Coronary artery (tissue), 2 donors: ENCODE data around the gene SELENOO.

Experiments
- DNase-seq: peaks from one replicate; pipeline ENCODE4 v3.0.0-alpha.2; 2017; ENCODE audit warnings: low spot score
- H3K27ac ChIP-seq, 2 donors: fragments of 200-600 bp; sonication (generic); one replicate each; pipeline ENCODE4 v1.5.1; 2016 to 2019
- H3K4me3 ChIP-seq: fragments of 200-600 bp; sonication (generic); 2 replicates; pipeline ENCODE4 v1.5.1; 2016; ENCODE audit warnings: mild to moderate bottlenecking, moderate library complexity
- TF ChIP-seq, protein P1 (sequence below): fragments of 200-600 bp; sonication (generic); IDR thresholded peaks from one replicate; pipeline ENCODE4 v1.5.1; 2019; ENCODE audit warnings: antibody characterized with exemption

Gene SELENOO, protein sequence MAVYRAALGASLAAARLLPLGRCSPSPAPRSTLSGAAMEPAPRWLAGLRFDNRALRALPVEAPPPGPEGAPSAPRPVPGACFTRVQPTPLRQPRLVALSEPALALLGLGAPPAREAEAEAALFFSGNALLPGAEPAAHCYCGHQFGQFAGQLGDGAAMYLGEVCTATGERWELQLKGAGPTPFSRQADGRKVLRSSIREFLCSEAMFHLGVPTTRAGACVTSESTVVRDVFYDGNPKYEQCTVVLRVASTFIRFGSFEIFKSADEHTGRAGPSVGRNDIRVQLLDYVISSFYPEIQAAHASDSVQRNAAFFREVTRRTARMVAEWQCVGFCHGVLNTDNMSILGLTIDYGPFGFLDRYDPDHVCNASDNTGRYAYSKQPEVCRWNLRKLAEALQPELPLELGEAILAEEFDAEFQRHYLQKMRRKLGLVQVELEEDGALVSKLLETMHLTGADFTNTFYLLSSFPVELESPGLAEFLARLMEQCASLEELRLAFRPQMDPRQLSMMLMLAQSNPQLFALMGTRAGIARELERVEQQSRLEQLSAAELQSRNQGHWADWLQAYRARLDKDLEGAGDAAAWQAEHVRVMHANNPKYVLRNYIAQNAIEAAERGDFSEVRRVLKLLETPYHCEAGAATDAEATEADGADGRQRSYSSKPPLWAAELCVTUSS

DNA sequence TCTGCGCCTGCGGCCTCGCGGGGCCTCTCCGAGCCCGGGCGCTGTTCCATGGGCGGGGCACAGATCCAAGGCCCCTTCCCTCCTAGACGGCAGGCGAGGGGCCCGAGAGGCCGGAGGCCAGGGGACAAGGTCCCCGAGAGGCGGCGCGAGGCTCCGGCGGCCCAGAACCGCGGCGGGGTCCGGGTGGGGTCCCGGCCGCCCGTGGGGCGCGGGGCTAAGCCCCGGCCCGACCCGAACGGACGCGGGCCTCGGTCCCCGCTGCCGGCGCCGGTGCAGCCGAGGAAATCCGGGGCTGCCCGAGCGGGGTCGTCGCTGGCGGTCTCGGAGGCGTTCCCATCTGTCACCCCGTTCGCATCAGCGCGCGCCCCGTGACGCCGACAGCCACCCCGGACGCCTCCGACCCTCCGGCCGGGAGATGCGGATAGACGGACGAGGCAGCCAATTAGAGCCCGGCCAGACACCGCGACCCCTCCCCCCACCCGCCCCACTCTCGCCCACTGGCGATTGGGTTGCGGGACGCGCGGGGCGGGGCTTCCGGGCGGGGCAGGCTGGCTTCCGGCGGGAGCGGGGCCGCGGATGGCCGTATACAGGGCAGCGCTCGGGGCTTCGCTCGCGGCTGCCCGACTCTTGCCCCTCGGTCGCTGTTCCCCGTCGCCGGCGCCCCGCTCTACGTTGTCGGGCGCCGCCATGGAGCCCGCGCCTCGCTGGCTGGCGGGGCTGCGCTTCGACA is at the start of gene SELENOO:
SELENOO (plus strand) TSS at position 551 of the 730 bp plus-strand sequence; CDS start at position 577, 26 bp downstream.
- H3K27ac ChIP-seq, result peak within 1 kb of the TSS; percentile 79 to 92
- peak; percentile 96 for DNase-seq
- peak within 1 kb of the TSS; percentile 83 for H3K4me3 ChIP-seq
- TF ChIP-seq, protein P1, sequence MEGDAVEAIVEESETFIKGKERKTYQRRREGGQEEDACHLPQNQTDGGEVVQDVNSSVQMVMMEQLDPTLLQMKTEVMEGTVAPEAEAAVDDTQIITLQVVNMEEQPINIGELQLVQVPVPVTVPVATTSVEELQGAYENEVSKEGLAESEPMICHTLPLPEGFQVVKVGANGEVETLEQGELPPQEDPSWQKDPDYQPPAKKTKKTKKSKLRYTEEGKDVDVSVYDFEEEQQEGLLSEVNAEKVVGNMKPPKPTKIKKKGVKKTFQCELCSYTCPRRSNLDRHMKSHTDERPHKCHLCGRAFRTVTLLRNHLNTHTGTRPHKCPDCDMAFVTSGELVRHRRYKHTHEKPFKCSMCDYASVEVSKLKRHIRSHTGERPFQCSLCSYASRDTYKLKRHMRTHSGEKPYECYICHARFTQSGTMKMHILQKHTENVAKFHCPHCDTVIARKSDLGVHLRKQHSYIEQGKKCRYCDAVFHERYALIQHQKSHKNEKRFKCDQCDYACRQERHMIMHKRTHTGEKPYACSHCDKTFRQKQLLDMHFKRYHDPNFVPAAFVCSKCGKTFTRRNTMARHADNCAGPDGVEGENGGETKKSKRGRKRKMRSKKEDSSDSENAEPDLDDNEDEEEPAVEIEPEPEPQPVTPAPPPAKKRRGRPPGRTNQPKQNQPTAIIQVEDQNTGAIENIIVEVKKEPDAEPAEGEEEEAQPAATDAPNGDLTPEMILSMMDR, result no peak

DNA sequence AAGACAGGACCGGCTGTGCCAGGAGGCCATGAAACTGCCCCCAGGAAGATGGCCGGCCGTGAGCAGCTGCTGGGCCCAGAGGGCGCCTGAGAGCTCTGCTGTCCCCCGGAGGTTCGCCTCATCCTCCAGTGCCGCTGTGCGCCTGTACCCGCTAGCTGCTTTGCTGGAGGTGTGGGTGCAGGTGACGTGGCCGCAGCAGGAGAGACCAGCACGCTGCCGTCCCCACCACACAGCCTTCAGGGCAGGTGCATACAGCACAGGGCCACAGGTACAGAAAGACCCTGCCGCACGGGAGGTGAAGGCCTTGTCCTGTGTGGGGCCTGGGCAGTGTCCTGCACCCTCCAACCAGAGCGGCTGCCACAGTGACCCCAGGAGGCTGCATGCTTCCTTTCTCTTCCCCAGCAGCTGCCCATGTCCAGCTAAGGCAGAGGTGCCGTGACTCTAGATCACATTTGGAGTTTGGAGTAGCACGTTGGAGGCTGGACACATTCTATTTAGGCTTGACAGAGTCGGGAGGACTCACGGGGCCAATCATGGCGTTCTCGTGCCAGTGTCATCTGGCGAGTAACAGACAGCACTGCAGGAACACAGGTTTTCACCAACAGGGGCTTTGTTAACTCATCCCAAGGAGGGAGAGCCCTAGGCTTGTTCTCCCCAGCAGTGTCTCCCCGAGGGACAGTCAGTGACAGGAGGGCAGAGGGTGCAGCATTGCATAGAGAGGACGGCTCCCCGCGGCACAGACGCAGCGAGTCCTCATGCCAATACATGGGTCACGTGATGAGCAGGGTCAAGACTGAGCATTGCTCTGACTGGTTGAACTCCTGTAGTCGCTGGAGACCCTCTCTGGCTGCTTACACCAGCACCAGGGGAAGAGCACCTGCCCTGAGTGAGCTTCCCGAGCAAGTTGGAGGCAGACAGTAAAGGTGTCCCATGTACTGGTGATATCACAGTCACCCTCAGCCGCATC is 49.0 kb upstream of the SELENOO start:
- TF ChIP-seq, protein P1, result no peak
- no peak overlapping the region for H3K27ac ChIP-seq
- DNase-seq, result peak; percentile 71

DNA sequence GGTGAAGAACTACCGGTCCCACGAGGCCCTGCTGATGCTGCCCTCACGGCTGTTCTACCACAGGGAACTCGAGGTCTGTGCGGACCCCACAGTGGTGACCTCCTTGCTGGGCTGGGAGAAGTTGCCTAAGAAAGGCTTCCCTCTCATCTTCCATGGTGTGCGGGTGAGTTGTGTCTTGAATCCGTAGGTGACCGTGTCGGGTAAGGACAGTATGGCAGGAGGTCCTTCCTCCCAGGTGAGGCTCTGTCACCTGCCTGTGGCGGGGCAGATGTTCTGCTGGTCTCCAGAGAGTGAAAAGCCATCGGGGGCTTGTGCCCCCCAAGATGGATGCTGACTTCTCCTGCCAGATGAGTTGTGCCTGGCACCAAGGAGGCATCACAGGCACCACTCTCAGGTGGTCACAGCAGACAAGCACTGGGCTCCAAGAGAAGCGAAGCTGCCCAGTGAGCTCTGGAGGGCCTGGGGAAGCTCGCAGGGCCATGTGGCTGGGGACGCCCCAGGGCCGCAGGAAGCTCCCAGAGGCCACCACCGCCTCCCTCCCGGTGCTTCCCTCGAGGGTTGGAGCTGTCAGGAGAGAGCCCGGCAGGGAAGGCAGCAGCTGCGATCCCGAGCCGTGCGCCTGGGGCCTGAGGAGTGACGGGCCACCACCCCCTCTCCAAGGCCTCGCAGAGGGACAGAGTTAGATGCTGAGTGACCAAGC is 47.6 kb upstream of the SELENOO start:
- TF ChIP-seq, protein P1, result no peak
- Histone ChIP-seq H3K27ac (no peak overlapping the region), H3K4me3 (no peak overlapping the region)
- DNase-seq, result no peak

More for the DNA sequence above, 49.0 kb upstream of the SELENOO start:
- no peak overlapping the region for H3K4me3 ChIP-seq

DNA sequence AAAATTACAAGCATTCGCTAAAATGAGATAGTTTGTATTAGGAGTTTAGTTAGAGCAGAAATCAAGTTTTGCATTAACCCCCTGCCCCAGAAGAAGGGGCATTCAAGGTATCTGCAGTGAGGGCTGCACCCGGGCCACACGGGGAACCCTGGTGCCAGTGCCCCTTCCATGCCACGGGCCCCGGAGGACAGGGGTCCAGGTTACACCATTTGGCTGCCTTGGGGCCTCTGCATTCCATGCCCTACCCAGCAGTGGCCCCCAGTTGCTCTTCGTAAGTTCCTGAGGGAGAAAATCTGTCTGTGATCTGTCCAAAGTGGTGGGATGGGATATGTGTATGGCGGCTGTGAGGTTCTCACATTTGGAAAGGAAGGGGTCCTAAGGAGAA is 47.1 kb upstream of the SELENOO start:
- TF ChIP-seq, protein P1, result no peak
- no peak overlapping the region for H3K4me3 ChIP-seq
- H3K27ac ChIP-seq, result no peak overlapping the region
- DNase-seq, result no peak

DNA sequence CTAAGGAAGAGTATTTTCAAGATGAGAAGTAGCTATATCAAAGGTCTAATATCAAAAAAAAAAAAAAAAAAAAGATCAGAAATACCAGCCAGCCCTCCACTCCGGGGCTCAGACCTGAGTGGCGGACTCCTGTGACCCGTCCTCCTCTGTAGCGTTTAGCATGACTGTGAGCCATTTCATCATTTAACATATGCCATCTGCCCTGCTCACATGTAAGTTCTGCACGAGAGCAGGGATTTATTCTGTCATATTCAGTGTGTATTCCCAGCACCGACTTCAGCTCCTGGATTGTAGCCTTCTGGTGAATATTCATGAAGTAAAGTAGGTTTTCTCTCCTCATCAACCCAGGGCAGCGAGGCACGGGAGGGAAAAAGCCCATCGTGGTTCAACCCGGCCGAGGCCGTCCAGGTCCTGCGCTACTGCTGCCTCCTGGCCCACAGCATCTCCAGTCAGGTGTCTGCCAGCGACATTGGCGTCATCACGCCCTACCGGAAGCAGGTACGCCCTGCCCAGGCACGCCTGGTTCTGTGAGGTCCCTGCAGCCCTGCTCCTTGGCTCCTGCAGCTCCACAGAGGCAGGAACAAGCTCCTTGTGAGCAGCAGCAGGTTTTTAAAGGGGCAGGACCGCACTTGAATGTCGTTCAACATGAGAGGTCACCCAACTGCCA is 43.0 kb upstream of the SELENOO start:
- no peak for DNase-seq

More for the DNA sequence above, 43.0 kb upstream of the SELENOO start:
- Histone ChIP-seq H3K27ac (no peak overlapping the region), H3K4me3 (no peak overlapping the region)
- TF ChIP-seq, protein P1, result no peak
